ENCODE measurements around the gene GBP1. TPM values are rescaled to one million over a fixed set of nuclear protein-coding genes. Genes with fewer than 3 reads are reported as not detected.
"Not testable (repeated sequence)": the region's sequence is repeated elsewhere in the genome, so short reads cannot be mapped to it uniquely, and the experiment has no call there.

The GBP1 gene
- total RNA-seq, 1 donor from 2014 or later, result 62.5 TPM

- DNase-seq (ENCODE audit: low read depth); H4K20me1 ChIP-seq (ENCODE audit: insufficient read depth, low read length); H3K79me2 ChIP-seq (ENCODE audit: insufficient read depth, low read length); H3K36me3 ChIP-seq (ENCODE audit: insufficient read depth, low read length); H3K36me3 Mint-ChIP-seq (ENCODE audit: low read depth, unreplicated experiment); H3K27ac ChIP-seq (ENCODE audit: low read depth, low read length); H3K4me1 ChIP-seq (ENCODE audit: insufficient read depth, low read length); H3K4me2 ChIP-seq (ENCODE audit: low read length); FAIRE-seq; H2AFZ ChIP-seq (ENCODE audit: low read depth, low read length); H3K4me3 ChIP-seq (ENCODE audit: insufficient read depth, low read depth, low read length); H3K27ac Mint-ChIP-seq (ENCODE audit: unreplicated experiment); H3K4me3 Mint-ChIP-seq (ENCODE audit: unreplicated experiment); H3K9ac ChIP-seq (ENCODE audit: low read length); H3K4me1 Mint-ChIP-seq (ENCODE audit: low read depth, unreplicated experiment); H3K9me3 ChIP-seq (ENCODE audit: insufficient read depth, low read depth, low read length); H3K27me3 Mint-ChIP-seq (ENCODE audit: low read depth, unreplicated experiment); H3K27me3 ChIP-seq (ENCODE audit: insufficient read depth, low read length): not testable (repeated sequence)
- peaks cover 19% of the 10 kb centered on the region for H3K9me3 Mint-ChIP-seq (ENCODE audit: unreplicated experiment)
These were observed 7.6 kb upstream of the GBP1 start for GRCh38 chr1:89072466-89073065.

GRCh38 chr1:89070509-89070908 lies 5.5 kb upstream of the GBP1 start:
- no peak for FAIRE-seq
- no peak overlapping the region for H3K27ac Mint-ChIP-seq (ENCODE audit: unreplicated experiment)
- no peak overlapping the region for H2AFZ ChIP-seq (ENCODE audit: low read depth, low read length)

GRCh38 chr1:89069951-89070350 lies 4.9 kb upstream of the GBP1 start:
- no peak overlapping the region for H3K4me3 Mint-ChIP-seq (ENCODE audit: unreplicated experiment)
- H3K27me3 Mint-ChIP-seq (ENCODE audit: low read depth, unreplicated experiment), result no peaks in the 10 kb centered on the region
- H3K27ac Mint-ChIP-seq (ENCODE audit: unreplicated experiment), result no peak overlapping the region
- H3K9me3 Mint-ChIP-seq (ENCODE audit: unreplicated experiment), result peaks cover 13% of the 10 kb centered on the region
- Histone ChIP-seq H3K4me2 (ENCODE audit: low read length) (no peak overlapping the region), H3K4me3 (ENCODE audit: insufficient read depth, low read depth, low read length) (no peak overlapping the region), H2AFZ (ENCODE audit: low read depth, low read length) (no peak overlapping the region), H3K9ac (ENCODE audit: low read length) (no peak overlapping the region), H3K27me3 (ENCODE audit: insufficient read depth, low read length) (no peaks in the 10 kb centered on the region), H3K4me1 (ENCODE audit: insufficient read depth, low read length) (no peaks in the 10 kb centered on the region), H3K36me3 (ENCODE audit: insufficient read depth, low read length) (no peaks in the 10 kb centered on the region), H4K20me1 (ENCODE audit: insufficient read depth, low read length) (no peaks in the 10 kb centered on the region), H3K79me2 (ENCODE audit: insufficient read depth, low read length) (no peaks in the 10 kb centered on the region), H3K9me3 (ENCODE audit: insufficient read depth, low read depth, low read length) (no peaks in the 10 kb centered on the region), H3K27ac (ENCODE audit: low read depth, low read length) (no peak overlapping the region)
- DNase-seq (ENCODE audit: low read depth), result no peak
- no peak for TF ChIP-seq CTCF (IDR thresholded peaks at IDR 0.05; ENCODE audit: insufficient read depth, low read depth, low read length)
- TF ChIP-seq EZH2 (IDR thresholded peaks at IDR 0.05; ENCODE audit: insufficient read depth, low read length), result no peak
- FAIRE-seq, result no peak
- peaks cover 8% of the 10 kb centered on the region for H3K4me1 Mint-ChIP-seq (ENCODE audit: low read depth, unreplicated experiment)
- no peaks in the 10 kb centered on the region for H3K36me3 Mint-ChIP-seq (ENCODE audit: low read depth, unreplicated experiment)

More at GRCh38 chr1:89070509-89070908, 5.5 kb upstream of the GBP1 start:
- no peaks in the 10 kb centered on the region for H3K36me3 ChIP-seq (ENCODE audit: insufficient read depth, low read length)
- no peak for DNase-seq (ENCODE audit: low read depth)
- TF ChIP-seq EZH2 (IDR thresholded peaks at IDR 0.05; ENCODE audit: insufficient read depth, low read length) (no peak), CTCF (IDR thresholded peaks at IDR 0.05; ENCODE audit: insufficient read depth, low read depth, low read length) (no peak)
- H3K27me3 ChIP-seq (ENCODE audit: insufficient read depth, low read length), result no peaks in the 10 kb centered on the region
- H3K4me1 ChIP-seq (ENCODE audit: insufficient read depth, low read length), result no peaks in the 10 kb centered on the region
- peaks cover 6% of the 10 kb centered on the region for H3K4me1 Mint-ChIP-seq (ENCODE audit: low read depth, unreplicated experiment)
- H3K9me3 ChIP-seq (ENCODE audit: insufficient read depth, low read depth, low read length), result no peaks in the 10 kb centered on the region
- H3K36me3 Mint-ChIP-seq (ENCODE audit: low read depth, unreplicated experiment), result no peaks in the 10 kb centered on the region
- no peak overlapping the region for H3K4me2 ChIP-seq (ENCODE audit: low read length)
- no peaks in the 10 kb centered on the region for H3K79me2 ChIP-seq (ENCODE audit: insufficient read depth, low read length)
- H3K27me3 Mint-ChIP-seq (ENCODE audit: low read depth, unreplicated experiment), result no peaks in the 10 kb centered on the region
- no peak overlapping the region for H3K4me3 ChIP-seq (ENCODE audit: insufficient read depth, low read depth, low read length)
- peaks cover 13% of the 10 kb centered on the region for H3K9me3 Mint-ChIP-seq (ENCODE audit: unreplicated experiment)
- no peak overlapping the region for H3K9ac ChIP-seq (ENCODE audit: low read length)
- no peak overlapping the region for H3K27ac ChIP-seq (ENCODE audit: low read depth, low read length)
- no peak overlapping the region for H3K4me3 Mint-ChIP-seq (ENCODE audit: unreplicated experiment)
- H4K20me1 ChIP-seq (ENCODE audit: insufficient read depth, low read length), result no peaks in the 10 kb centered on the region

Measured in astrocyte (in vitro differentiated cells and primary cell).